ENCODE data around the gene HMCN1.
"Not testable (repeated sequence)": the region's sequence is repeated elsewhere in the genome, so short reads cannot be mapped to it uniquely, and the experiment has no call there.

Gene HMCN1

DNA sequence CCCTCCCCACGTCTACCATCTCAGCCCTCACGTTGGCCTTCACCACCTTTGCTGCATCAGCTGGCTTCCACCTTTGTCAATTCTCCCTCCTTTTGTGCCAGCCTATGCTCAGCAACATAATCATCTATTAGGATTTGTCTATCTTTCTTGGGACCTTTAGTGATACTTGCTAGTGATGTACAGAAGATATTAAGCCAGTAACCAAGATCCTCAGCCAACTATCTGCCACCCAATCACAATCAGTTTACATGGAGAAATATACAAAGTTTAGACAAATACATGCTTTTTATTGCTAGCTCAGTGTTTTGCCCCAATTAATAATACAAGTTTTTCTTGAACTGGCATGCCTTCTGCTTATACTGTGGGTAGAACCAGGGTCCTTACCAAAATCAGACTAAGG is 468.6 kb downstream of the HMCN1 start:
- no peak for DNase-seq (ENCODE audit: low spot score)

DNA sequence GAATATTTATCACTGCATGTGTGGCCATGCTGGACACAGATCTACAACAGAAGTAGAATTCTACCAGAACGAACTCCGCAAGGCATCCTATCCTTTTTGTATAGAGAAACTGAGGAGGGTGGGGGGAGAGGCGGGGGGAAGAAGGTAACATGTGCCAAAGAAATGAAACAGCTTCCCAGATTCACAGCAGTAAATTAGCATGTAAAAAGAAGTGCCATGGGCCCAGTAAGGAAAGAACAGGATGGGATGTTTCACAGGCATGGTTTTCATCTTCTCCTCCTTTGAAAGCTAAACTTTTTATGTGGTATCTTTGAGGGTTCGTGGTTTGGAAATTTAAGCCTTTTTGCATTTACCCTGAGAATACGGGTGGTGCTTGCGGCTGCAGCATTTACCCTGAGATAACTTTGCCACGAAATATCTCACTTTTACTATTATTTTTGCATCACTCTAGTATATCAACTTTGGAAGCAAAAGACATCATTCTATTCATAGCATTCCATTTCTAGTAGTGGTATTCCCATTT is 471.9 kb downstream of the HMCN1 start:
- peak; percentile 13 for DNase-seq (ENCODE audit: low spot score)

DNA sequence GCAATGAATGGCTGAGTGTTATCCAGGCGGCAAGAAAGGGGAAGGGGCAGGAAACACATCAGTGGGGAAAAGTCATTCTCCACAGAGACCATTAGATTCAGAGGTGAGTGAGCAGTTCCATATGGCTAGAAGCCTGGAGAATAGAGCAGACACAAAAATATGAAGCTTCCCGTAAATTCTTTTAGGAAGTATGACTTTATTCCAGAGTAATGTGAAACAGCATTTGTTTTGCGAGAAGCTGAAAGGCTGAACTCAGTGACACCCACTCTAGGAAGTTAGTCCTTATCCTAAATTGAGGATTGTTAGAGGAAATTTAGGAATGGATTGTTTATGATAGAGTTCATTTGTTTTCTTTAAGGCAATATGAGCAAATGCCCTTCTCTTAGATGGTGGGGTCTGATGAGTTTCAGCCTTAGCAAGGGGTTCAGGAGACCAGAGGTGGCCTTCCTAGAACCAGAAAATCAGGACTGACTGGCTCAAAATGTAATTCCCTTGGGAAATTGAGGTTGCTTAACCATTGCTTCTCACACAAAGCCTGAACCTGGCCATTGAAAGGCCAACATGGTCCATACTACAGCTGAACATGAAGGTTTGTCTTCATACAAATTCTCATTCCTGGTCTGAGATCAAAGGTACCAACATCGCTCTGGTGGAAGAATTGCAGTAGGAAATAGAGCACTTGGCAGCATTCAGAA is 473.3 kb downstream of the HMCN1 start:
- no peak for DNase-seq (ENCODE audit: low spot score)

DNA sequence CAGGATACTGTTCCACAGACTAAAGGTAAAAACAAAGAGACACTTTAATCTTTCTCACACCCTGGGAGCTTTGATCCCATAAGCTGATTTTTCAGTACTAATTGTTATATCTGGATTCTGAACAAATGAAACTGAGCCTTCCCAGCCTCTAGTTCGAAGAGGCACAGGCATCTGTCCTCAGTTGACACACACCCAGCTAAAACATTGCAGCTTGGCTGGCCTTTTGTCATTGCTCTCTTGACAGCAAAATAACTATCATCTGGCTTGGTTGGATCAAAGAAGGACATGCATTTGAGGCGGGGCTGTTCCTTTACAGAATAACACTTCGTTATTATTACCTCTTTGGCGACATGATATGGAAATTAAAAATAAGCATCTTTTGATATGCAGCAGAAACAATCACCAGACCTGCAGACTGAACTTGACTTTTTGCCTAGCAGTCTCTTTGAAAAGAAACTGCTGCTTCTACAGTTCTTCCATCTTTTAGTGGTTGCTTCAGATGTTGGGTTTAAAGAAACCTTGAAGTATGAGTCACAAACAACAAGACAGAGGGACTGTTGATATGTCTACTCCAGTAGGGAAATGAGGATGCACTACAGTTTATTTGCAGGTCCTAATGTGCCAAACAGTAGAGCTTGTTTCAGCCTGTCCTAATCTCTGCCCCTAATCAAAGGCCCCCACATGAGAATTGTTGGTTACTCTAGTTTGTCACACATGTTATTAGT is 474.4 kb downstream of the HMCN1 start:
- DNase-seq (ENCODE audit: low spot score), result no peak

DNA sequence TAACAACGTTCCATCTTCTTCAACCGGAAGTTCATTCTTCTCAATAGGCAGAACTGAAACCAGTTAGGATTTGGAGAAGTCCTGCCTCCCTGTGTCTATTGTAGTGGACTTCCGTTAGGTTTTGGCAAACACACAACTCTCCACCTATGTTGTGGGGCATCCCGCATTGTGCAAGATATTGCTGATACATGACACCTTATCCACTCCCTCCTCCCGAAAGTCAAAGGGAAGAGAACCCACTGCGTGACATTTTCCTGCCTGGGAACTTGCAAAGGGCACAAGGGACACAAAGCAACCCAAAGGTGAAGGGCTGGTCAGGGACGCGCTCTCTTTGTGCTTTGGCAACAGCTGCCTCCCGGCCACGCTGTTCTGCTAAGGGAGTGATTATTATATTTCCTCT is 476.1 kb downstream of the HMCN1 start:
- no peak for DNase-seq (ENCODE audit: low spot score)

DNA sequence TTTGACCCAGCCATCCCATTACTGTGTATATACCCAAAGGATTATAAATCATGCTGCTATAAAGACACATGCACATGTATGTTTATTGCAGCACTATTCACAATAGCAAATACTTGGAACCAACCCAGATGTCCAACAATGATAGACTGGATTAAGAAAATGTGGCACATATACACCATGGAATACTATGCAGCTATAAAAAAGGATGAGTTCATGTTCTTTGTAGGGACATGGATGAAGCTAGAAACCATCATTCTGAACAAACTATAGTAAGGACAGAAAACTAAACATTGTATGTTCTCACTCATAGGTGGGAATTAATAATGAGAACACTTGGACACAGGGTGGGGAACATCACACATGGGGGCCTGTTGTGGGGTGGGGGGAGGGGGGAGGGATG is 477.4 kb downstream of the HMCN1 start:
- DNase-seq (ENCODE audit: low spot score), result not testable (repeated sequence)

DNA sequence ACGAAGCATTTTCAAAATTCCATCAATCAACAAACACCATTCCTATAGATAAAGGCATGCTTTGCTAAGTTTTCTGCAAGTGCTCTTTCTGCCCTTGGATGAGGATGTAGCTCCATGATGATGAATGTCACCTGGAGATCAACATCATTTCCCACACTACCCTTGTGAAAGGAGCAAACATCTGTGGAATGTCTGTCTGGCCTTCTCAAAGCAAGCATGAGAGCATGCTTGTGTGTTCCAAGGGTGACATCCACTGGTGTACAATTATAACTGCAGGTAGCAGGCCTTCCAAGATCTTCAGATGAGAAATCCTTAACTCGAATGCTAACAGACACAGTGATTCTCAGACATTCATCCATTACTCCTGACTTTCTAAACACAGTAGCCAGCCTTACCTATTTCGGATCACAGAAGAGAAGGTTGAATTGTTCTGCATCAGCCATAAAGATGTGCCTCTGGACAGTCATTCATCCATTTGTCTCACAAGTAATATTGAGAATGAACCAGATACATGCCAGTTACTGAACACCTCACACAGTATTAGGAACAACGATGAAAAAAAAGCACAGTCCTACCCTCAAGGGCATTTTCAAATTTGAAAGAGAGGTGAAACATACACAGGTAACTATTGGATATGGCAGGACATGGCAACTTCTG is 478.5 kb downstream of the HMCN1 start:
- peak; percentile 73 for DNase-seq (ENCODE audit: low spot score)

DNA sequence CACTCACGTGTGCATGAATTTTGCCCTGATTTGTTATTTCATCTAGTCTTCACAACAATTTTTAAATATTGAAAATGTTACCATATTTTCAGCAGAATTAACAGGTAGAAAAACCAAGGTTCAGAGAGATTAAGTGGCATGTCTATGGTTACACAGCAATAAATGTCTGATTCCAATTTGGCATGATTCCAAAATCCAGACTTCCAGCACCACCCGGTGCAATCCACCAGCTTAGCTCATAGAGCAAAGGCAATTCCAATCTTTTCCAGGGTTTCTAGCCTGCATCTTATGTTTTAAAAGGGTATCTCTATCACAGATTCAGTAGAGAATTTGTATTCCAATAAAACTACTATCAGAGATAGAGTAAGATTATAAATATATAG is 479.0 kb downstream of the HMCN1 start:
- DNase-seq (ENCODE audit: low spot score), result no peak

DNA sequence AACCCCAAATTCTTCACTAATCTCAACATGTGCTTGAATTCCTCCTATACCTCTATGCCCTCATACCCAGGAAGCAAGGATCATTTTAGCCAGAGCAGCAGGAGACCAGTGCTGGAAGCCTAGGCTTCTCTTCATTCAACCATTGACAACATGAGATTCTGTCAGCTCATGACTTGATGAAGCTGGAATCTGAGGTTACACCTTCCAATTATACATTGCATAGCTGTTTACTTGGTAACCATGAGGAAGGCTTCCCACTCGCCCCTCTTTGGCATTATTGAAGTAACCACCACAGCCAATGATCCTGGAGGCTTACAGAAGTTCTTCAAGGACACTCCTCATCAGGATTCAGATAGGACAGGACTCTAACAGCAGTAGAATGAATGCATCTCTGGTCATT is 480.6 kb downstream of the HMCN1 start:
- DNase-seq (ENCODE audit: low spot score), result no peak

DNA sequence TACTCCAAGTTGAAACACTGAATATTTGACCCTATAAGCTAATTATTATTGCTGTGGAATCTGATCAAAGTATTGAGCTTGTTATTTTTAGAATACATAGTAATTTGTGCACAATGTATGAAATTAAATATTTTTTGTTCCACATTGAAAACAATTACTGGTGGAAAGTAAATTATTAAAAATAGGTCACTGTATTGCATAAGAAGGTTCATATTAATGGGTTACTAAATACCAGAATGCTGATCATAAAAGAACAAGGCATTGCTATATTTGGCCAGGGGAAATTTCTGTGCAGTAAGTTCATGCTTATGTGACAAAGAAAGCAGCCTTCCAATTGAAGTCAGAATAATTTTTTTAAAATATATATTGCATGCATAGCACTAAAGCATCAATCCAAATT is 481.4 kb downstream of the HMCN1 start:
- DNase-seq (ENCODE audit: low spot score), result no peak

DNA sequence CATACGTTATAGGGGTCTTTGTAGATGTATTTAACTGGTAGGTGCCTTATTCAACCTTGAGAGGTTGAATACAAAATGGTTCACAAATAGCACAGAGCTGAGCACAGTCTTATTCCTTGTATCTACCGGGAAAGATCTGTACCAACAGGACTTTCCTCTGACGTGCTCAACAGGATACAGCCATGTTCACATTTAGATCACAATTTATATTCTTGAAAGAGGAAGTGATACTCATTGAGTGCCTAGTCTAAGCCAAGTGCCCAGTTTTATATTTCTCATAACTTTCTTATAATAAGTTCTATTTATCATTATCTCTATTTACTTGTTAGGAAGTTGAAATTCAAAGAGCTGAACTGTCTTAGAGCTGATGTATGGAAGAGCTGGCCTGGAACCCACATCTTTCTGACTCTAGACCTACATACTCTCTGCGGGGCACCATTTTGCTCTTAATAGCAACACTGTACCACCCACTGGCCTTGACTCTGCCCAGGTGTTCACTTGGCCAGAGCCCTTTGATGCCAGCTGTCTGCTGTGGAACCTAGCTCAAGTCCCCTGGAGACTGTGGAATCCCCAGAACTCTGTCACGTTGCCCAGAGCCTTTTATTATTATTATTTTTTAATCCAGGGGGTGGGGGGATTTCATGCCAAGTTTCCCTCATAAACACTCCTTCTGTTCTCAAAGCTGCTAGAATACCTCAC is 484.6 kb downstream of the HMCN1 start:
- no peak for DNase-seq (ENCODE audit: low spot score)

DNA sequence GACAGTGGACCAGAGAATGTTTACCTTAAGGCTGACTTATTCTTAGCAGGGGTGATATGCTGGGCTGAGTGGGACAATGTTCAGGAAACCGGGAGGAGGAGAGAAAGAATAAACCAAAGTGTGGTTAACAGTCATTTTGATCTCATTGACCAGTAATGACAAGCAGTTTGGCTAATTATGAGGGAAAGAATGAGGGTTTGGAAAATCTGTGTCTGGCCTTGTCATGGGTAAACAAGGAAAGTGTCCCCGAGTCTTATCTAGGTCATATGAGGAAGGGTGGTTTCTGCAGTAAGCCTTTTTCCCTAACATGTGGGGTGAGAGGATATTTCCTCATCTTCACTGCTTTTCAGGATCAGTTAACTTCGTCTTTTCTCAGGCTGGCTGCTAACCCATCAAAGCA is 485.9 kb downstream of the HMCN1 start:
- no peak for DNase-seq (ENCODE audit: low spot score)

DNA sequence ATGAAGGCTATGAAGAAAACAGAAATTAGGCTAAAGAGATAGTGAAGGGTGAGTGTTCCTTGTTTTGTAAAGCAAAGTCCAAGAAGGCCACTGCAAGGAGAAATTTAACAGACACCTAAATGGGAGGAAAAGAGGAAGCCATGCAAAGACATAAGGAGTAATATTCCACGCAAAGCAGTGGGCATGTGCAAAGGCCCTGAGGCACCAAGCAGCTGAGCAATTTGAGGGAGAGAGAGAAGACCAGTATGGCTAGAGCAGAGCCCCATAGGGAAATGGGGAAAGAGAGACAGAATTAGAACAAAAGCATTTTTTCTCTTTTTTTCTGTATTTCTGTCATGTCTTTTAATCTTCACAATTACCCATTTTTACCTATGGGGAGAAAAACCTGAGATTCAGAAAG is 486.7 kb downstream of the HMCN1 start:
- DNase-seq (ENCODE audit: low spot score), result no peak

DNA sequence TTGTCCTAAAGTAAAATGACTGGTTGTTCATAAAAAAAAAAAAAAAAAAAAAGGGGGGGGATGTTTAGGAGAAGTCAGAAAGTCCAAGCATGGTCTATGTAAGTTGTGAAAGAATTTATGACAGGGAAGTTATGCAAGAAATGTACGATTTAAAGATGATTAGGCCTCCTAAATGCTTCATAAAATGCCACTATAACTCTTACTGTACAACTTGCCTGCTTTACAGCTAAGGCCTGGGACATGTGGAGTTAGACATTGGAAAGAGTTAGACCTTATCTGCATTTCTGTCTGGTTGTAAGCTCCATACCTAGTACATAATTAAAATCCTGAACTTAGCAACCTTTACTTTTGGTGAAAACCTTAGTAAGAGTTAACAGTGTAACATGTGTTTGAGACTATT is 490.9 kb downstream of the HMCN1 start:
- DNase-seq (ENCODE audit: low spot score), result no peak

DNA sequence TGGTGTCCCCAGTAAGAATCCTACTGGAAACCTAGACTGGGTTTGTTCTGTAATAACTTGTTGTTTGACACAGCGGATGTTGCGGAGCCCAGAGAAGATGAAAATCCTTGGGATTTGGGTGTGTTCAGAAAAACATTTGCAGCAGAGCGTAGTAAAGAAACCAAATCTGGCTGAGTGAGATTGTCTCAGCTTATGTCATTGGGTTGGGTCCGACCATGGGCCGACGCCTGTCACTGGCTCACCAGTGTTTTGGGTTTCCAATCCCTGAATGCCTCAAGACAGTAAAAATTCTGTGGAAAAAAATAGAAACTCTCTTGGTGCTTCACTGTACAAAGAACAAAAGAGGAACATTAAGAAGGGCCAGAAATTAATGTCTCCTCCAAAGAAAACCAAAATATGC is 494.6 kb downstream of the HMCN1 start:
- DNase-seq (ENCODE audit: low spot score), result no peak

DNA sequence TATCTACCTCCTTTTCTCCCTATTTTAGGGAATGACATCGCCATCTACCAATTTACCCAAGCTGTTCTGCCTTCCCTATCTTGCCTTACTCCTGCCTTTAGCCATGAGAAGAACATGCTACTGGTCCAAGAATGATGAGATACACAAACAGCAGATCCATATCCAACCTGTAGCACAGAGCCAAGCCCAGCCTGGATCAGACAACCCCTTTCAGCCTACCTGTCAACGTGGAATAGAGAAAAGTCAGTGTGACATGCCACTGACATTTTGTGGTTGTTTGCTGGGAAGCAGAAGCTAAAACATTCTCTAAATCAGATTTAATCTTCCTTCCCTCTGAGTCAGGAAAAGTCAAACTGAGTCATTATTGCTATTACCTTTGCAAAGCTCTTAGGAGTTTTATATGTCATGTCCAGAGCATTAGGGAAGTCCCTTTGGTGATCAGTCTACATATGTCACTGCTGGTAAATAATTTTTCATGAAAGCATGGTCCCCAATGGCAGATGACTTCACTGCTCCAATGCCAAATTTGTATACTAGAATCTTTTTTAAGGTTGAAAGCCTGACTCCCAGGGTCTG is 497.8 kb downstream of the HMCN1 start:
- DNase-seq (ENCODE audit: low spot score), result no peak

DNA sequence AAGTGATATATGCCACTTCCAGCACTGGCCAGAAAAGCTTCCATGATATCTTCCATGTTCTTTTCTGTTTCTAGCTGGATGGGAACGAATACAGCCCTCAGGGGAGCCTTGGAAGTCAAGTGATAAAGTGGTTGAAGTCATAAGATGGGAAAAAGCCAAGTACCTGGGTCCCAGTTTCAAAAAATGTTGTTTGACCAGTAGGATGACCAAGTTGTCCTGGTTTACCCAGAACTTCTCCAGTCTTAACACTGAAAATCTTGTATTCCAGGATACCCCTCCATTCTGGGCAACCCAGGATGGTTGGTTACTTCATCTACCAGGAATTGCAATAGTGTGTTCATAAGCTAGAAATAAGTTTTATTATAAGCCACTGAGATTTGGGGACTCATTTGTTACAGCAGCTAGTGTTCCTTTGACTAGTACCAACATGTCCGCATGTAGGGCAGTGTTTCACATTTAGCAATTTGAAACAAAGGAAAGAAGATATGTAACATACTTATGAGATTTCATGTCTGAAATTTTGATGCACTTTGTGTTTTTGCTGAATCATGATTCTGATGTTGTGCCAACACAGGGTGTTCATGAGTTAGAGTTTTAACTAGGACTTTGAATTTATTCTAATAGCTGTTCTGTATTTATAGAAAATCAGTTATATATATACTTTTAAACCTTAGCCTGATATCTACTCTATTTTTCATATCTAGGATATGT is 500.9 kb downstream of the HMCN1 start:
- no peak for DNase-seq (ENCODE audit: low spot score)

DNA sequence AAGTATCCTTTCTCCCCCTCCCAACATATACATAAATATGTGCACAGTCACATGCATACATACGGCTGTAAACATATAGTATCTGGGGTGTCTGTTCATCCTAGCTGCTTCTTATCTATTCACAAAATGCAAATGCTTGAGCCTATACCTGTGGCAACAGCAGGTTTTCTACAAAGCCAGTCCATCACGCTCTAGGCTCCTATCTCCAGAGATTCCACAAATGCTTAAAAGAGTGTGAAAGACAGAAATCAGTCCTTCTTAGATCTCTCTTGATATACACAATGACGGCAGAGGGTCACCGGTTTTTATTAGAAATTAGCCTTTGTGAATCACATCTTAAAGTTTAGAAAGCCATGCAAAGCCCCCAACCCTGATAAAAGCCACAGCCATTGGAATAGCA is 501.5 kb downstream of the HMCN1 start:
- DNase-seq (ENCODE audit: low spot score), result no peak

DNA sequence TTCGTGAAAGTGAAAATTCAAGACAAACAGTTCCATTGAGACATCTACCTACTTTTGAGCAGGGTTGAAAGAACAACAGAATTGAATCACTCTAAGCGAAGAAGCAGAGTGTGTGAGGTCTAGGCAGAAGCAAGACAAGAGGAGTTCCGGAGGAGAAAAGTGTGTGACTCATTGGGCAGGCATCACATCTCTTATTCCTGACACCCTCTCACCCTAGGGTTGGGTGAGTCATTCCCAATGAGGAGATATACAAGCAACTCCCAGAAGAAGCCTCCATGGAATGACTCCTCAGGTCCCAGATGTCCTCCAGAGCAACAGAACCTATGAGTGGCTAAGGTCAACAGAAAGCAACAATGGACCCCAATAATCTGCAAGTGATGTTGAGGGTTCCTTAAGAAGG is 502.7 kb downstream of the HMCN1 start:
- peak; percentile 7 for DNase-seq (ENCODE audit: low spot score)

DNA sequence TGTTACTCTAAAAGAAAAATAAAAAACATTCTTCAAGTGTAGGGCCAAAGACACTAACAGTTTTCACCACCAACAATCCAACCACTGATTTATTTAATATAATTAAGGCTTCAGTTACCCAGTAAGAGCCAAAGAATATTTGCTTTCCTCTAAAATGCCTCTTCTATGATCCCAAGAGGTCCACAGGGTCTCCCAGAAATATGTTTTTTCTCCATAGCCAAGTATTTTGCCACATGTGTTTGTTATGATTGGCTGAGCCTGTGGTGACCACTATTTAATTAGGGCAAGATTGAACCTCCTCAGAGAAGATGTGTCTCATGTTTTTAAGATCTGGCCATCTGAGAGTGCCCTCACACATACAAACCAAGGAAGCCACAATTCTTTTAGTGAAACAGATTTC is 505.0 kb downstream of the HMCN1 start:
- DNase-seq (ENCODE audit: low spot score), result no peak

DNA sequence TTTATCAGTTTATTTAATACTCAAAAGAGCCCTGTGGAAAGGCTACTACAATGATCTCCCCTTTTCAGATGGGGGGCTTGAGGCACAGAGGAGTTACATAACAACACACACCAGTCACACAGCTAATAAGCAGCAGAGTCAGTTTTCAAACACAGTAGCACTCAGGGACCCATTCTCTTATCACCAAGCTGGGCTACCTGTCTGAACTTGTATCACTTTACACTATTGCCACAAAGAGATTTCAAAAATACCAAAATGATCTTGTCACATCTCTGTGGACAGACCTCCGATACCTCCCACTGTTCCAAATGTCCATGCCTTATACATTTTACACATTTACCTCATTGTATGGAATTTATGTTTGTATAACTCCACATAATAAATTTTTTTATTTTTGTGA is 506.2 kb downstream of the HMCN1 start:
- no peak for DNase-seq (ENCODE audit: low spot score)
